Cardiac fibroblast (primary cell): ENCODE results near the gene AHCYL2.
A peak's percentile ranks its signal among the peaks of the same experiment; 100 is the strongest.
"Not testable (repeated sequence)": the region's sequence is repeated elsewhere in the genome, so short reads cannot be mapped to it uniquely, and the experiment has no call there.

Experiments
- DNase-seq, 2 donors: peaks; one replicate each; pipeline versions ENCODE4 v3.0.0 to v3.0.0-alpha.2; 2010; ENCODE audit warnings: low read depth in 2 of 2
- H3K4me3 ChIP-seq, 2 donors: replicated peaks in 1 of 2; 1 replicate in 1 of 2; 2 replicates in 1 of 2; pipeline ENCODE4 v1.5.1; 2011; ENCODE audit warnings: low read depth in 2 of 2, low read length in 2 of 2, mild to moderate bottlenecking in 2 of 2, moderate library complexity in 1 of 2
- CTCF ChIP-seq: IDR thresholded peaks from one replicate; pipeline ENCODE4 v1.5.1; 2011; ENCODE audit warnings: low read depth, mild to moderate bottlenecking, low read length, inconsistent platforms

Gene AHCYL2

DNA sequence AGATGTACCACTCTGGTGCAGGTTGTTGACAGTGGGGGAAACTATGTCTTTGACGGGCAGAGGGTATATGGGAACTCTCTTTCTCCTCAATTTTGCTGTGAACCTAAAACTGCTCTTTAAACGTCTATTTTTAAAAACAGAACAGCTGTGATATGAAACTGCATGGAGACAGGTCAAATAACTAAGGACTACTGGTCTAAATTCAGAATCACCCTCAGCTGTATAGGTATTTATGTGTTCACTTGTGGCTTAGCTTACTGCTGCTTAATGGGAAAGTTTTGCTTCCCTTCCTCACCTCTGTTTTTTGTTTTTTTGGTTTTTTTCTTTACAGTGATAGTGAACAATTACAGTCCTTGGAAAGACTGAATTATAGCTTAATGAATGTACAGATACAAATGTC, 122.5 kb downstream of the AHCYL2 start:
- TF ChIP-seq CTCF, result no peak
- no peak overlapping the region for H3K4me3 ChIP-seq
- no peak for DNase-seq

DNA sequence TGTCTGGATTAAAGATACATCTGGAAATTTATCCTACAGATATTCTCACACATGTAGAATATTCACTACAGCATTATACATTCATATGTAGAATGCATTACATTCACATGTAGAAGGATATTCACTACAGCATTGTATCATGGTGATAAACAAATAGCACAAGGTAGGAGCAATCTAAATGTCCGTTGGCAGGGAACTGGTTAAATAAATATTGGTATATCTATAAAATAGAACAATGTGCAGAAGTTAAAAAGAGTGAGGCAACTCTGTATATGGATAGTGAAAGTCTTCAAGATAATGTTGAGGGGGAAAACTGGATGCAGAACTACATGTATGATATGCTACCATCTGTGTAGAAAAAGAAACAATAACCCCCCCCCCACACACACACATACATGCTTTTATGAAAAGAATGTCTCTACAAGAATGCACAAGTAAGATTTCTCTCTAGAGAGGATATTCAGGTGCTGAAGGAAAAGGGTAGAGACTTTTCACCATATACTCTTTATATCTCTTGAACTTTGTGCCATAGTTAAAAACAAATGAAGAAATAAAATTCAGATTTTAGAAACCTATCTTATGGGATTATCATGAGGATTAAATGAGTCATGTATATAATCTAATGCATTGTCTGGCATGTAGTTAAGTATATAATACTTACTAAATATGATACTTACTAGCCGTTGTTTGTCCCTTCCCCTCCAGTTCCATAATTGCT, 123.4 kb downstream of the AHCYL2 start:
- TF ChIP-seq CTCF, result no peak
- no peak for DNase-seq
- H3K4me3 ChIP-seq, result no peak overlapping the region

- TF ChIP-seq CTCF, result no peak
- no peak overlapping the region for H3K4me3 ChIP-seq
- peak; percentile 17 to 62 for DNase-seq
Observed at GRCh38 chr7:129351320-129351719, 126.5 kb downstream of the AHCYL2 start.

- peak; percentile 25 to 55 for DNase-seq
- not testable (repeated sequence) for H3K4me3 ChIP-seq
Observed at GRCh38 chr7:129353104-129353503, 128.3 kb downstream of the AHCYL2 start.

- DNase-seq, result no peak
- no peak for TF ChIP-seq CTCF
- no peak overlapping the region for H3K4me3 ChIP-seq
Observed at GRCh38 chr7:129354428-129355157, 129.8 kb downstream of the AHCYL2 start.

DNA sequence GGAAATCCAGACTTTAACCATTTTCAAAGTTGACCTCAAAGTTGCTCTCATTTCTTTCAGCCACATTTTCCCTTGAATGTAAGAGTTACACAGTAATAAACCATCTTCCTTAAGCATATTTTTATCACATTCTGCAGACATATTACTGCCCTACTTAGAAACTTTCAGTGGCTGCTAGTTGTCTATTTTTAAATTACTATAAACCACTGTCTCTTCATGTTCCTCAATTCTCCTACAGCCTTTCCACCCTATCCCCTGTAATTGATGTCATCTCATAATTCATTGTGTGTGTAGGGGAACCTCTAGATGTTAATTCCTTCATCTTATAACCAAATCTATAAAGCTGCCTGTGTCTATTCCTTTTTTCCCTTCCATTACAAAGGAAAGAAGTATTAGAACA, 131.3 kb downstream of the AHCYL2 start:
- no peak for TF ChIP-seq CTCF
- DNase-seq, result no peak
- H3K4me3 ChIP-seq, result no peak overlapping the region

DNA sequence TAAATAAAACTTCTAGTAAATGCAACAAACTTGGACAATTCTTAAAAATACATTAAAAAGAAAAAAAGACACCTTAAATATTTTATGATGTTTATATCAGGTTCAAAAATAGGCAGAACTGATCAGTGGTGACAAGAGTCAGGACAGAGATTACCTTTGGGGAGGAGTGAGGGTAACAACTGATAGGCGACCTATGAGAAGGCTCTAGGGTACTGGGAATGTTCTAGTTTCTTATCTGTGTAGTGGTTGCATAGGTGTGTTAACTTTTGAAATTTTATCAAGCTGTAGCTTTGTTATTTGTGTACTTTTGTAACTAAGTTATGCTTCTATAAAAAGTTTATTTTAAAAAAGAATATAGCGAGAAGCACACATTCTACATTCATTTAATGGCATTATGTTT, 134.3 kb downstream of the AHCYL2 start:
- DNase-seq, result no peak
- H3K4me3 ChIP-seq, result no peak overlapping the region
- no peak for TF ChIP-seq CTCF
